Muscle of arm (tissue), 14 donors: ENCODE data around the gene C9orf153. TPM values are rescaled to one million over a fixed set of nuclear protein-coding genes. Genes with fewer than 3 reads are reported as not detected.
A peak's percentile ranks its signal among the peaks of the same experiment; 100 is the strongest.
"Not testable (repeated sequence)": the region's sequence is repeated elsewhere in the genome, so short reads cannot be mapped to it uniquely, and the experiment has no call there.

Source experiments
- DNase-seq: peaks from one replicate; pipeline ENCODE4 v3.0.0-alpha.2; 2013
- long read RNA-seq, 11 donors: transcript quantifications; one replicate each; lab custom pipeline, GENCODE V29; 2026
- polyA plus RNA-seq, 12 donors: library from polyadenylated mRNA; unstranded; fragments of 120-200 nt; gene quantifications; one replicate each; pipeline ENCODE4 v1.2.1, GENCODE V29; 2013; ENCODE audit not compliant: insufficient read length in 12 of 12

The C9orf153 gene
- under 1 TPM in 7 of 12 donors, not detected in 5; 0.07 to 0.42 (median 0.20) TPM for polyA plus RNA-seq
- long read RNA-seq, donor 1: 0 reads
- long read RNA-seq, donor 2: 0 reads
- long read RNA-seq, donor 3: 0 reads
- long read RNA-seq, donor 4: 0 reads
- long read RNA-seq, donor 5: 0 reads
- long read RNA-seq, donor 6: 0 reads
- long read RNA-seq, donor 7: 0 reads
- long read RNA-seq, donor 8: 0 reads
- long read RNA-seq, donor 9: 0 reads
- long read RNA-seq, donor 10: 0 reads
- long read RNA-seq, donor 11: 0 reads

GRCh38 chr9:86259557-86259956 is at the start of gene C9orf153:
Gene C9orf153 (minus strand): TSS chr9:86259657. CDS start chr9:86229603, 30,054 bp downstream.
- DNase-seq: no peak

GRCh38 chr9:86308687-86309086 is 49.2 kb upstream of the C9orf153 start:
- no peak for DNase-seq

GRCh38 chr9:86304236-86304730 is 44.8 kb upstream of the C9orf153 start:
- no peak for DNase-seq

GRCh38 chr9:86303316-86303975 is 44.0 kb upstream of the C9orf153 start:
- no peak for DNase-seq

GRCh38 chr9:86301686-86302085 is 42.2 kb upstream of the C9orf153 start:
- DNase-seq: no peak

GRCh38 chr9:86300701-86301100 is 41.2 kb upstream of the C9orf153 start:
- DNase-seq: no peak

GRCh38 chr9:86298873-86299272 is 39.4 kb upstream of the C9orf153 start:
- no peak for DNase-seq

GRCh38 chr9:86290341-86290740 is 30.9 kb upstream of the C9orf153 start:
- not testable (repeated sequence) for DNase-seq

GRCh38 chr9:86288499-86289198 is 29.2 kb upstream of the C9orf153 start:
- DNase-seq: no peak

- no peak for DNase-seq
Observed at GRCh38 chr9:86287013-86287412, 27.6 kb upstream of the C9orf153 start.

GRCh38 chr9:86286278-86286677 is 26.8 kb upstream of the C9orf153 start:
- DNase-seq: no peak

GRCh38 chr9:86285261-86285660 is 25.8 kb upstream of the C9orf153 start:
- no peak for DNase-seq

GRCh38 chr9:86282979-86283535 is 23.6 kb upstream of the C9orf153 start:
- no peak for DNase-seq

- DNase-seq: peak; percentile 93
Observed at GRCh38 chr9:86282077-86282978, 22.9 kb upstream of the C9orf153 start, which contains the start of gene ISCA1. Gene ISCA1 (minus strand): TSS chr9:86282538. CDS start chr9:86282458, 80 bp downstream.

- DNase-seq: no peak
Observed at GRCh38 chr9:86281593-86282076, 22.2 kb upstream of the C9orf153 start.

GRCh38 chr9:86280580-86280979 is 21.1 kb upstream of the C9orf153 start:
- no peak for DNase-seq

GRCh38 chr9:86279839-86280238 is 20.4 kb upstream of the C9orf153 start:
- no peak for DNase-seq

- no peak for DNase-seq
Observed at GRCh38 chr9:86277072-86277471, 17.6 kb upstream of the C9orf153 start.

GRCh38 chr9:86275962-86276361 is 16.5 kb upstream of the C9orf153 start:
- DNase-seq: no peak

GRCh38 chr9:86274821-86275643 is 15.6 kb upstream of the C9orf153 start:
- no peak for DNase-seq
